T-helper 9 cell (primary cell): ENCODE measurements around the gene CSNK1G2.

Experiments
- DNase-seq: peaks from one replicate; pipeline ENCODE4 v3.0.0-alpha.2; 2020

Gene CSNK1G2

DNA sequence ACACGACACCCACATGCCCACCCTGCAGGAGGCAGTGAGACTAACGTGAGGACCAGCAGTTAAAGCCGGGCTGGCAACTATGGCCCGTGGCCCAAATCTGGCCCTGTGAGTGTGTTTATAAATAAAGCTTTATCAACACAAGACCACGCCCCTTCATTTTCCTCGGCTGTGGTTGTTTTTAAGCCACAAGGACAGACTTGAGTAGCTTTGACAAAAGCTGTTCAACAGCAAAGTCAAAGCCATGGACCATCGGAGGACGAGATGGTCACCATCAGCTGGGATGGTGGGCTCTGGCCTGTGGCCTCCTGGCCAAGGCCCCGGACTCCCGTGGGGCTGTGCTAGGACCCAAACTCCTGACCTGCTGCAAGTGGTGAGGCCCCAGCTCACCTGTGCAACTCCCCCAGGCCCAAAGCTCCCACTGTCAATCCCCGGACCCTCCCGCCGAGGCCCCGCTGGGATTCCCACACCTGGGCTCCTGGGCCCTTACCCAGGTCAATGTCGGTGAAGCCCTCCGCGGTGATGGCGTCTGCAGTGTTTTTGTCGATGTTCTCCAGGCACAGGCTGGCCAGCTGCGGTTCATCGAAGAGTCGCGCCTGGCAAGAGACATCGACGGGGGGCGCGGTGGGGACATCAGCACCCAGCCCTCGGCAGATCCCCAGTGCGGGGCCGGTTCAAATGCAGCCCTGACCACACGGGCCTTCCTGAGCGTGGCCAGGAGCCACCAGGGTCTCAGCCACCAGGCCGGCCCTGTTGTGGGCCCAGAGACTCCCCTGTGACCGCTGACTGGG is 49.5 kb downstream of the CSNK1G2 start:
- DNase-seq: no peak

DNA sequence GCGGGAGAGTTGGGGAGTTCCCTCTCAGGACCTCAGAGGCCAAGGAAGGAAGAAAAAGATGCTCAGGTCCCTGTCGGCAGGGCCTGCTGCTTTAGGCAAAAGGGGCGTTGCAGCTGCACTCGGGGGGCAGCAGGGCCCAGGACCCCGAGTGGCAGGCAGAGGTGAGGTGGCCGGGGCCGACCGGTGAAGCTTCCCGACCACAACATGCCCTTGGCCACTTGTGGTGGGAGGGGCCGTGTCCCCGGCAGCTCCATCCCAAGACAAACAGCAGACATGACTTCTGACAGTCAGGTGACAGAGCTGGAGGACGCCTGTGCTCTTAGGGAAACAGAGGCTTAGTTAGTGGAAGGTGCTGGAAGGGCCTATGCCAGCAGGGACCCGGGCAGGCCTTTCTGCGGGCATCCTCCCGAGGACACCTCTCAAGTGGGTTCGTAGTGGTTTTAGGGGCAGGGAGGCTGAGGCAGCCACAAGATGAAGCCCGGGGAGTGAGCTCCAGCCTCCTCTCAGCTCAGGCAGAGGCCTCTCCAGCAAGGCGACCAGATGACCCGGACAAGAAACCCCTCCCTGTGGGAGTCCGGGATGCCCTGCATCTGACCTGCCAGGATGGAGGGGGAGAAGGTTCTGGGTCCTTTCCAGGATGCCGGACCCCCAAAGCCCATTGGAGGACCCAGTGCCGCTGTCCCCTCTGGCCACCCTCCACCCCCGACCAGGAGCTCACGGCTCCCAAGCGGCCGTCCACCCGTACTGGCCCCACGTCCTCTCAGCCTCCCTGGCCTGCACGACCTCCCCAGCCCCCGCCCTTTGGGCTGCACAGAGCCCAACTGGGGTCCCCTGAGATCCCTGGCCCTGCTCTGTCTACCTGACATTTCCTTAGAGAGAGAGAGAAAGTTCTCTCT is 50.3 kb downstream of the CSNK1G2 start:
- DNase-seq: no peak

DNA sequence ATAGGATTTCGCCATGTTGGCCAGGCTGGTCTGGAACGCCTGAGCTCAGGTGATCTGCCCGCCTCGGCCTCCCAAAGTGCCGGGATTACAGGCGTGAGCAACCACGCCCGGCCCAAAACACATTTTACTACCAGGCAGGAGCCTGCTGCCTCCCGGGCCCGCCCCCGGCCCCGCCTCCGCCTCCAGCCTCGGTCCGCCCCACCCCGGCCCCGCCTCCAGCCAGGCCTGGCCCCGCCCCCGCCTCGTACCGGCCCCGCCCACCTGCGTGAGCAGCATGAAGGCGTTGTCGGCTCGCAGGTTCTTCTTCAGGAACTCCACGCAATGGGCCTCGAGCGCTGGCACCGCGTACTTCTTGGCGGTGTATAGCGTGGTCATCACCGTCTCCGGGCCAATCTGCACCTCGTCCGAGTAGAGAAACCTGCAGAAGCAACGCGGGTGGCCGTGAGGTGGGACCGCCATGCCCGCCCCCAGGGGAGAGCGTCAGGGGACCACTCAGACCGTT is 51.8 kb downstream of the CSNK1G2 start:
- DNase-seq: no peak

DNA sequence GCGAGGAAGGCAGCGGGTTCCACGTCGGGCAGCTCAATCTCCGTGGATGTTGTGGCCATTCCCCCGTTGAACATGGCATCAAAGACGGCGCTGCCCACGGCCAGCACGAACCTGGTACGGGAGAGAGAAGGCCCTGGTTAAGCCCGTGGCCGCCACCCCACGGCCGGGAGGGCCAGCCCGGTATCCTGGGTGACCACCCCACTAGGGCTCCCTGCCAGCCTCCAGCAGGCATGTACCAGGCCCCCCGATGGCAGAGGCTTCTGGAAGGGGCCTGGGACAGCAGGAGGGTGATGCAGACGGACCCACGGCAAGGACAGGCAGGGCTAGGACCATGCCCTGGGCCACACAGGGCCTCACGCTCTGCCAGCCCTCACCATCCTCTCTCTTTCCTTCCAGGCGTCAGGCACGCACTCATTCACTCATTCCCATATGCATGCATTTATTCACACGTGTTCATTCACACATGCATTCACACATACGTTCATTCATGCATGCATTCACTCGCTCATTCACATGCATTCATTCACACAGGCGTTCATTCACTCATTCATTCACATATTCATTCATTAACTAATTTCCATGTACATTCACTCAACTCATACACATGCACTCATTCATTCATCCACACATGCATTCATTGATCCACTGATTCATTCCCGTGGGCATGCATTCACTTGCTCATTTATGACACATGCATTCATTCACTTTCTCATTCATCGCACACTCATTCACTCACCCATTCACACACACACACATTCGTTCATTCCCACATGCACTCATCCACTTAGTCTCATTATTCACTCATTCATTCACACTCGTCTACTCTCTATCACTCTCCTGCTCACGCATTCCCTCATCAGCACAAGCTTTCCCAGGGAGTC is 56.6 kb downstream of the CSNK1G2 start:
- no peak for DNase-seq

DNA sequence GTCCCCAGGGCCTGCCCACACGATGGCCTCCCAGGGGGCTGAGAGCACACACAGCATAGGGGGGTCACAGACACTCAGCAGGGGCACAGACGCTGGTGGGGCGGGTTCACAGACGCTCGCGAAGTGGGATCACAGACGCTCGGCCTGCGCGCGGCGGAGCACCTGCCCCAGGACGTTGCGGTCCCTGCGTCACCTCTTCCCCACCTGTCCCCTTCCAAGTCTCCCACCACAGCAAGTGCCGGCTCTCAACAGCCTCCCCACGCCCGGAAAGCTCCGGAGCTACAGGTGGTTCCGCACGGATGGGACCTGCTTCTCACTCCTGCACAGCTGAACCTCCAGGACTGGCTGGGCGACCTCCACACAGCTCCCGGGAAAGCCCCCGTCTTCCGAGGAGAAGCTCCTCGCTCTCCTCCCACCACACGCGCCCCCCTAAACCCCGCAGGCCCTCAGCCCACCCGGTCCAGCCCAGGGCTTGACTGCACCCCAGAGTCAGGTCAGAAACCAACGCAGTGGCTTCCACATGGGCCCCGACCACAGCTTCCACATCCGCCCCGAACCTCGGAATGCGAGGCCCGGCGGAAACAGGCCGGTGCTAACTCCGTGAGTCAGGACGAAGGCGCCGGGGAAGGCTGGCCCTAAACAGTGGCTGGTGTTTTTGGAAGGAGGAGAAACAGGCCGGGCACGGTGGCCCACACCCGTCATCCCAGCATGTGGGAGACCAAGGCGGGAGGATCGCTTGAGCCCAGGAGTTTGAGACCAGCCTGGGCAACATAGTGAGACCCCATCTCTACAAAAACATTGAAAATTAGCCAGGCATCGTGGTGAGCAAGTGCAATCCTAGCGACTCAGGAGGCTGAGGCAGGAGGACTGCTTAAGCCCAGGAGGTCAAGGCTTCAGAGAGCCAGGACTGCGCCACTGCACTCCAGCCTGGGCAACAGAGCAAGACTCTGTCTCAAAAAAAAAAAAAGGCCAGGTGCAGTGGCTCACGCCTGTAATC is 58.0 kb downstream of the CSNK1G2 start:
- no peak for DNase-seq

DNA sequence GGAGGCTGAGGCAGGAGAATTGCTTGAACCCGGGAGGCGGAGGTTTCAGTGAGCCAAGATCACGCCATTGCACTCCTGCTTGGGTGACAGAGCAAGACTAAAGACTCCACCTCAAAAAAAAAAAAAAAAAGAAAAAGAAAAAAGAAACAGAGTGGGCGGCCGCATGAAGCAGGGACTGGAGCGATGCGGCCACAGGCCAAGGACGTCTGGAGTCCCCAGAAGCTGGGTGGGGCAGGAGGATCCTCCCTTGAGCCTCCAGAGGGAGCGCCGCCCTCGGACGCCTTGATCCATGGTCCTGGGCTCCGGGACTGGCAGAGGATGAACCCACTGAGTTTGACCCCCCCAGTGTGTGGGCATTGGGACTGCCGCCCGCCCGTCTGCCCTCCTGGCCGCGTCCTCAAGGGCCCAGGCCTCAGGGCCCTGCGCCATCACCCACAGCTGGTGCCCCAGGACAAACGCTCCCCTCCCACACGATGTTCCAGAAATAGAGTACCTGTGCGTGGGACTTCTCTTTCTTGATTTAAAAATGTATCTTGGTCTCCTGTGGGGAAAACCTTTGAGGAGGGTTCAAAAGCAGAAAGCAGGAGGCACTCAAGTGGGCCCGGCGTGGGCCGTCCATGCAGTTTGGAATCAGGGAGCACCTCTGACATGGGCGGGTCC is 59.0 kb downstream of the CSNK1G2 start:
- no peak for DNase-seq

DNA sequence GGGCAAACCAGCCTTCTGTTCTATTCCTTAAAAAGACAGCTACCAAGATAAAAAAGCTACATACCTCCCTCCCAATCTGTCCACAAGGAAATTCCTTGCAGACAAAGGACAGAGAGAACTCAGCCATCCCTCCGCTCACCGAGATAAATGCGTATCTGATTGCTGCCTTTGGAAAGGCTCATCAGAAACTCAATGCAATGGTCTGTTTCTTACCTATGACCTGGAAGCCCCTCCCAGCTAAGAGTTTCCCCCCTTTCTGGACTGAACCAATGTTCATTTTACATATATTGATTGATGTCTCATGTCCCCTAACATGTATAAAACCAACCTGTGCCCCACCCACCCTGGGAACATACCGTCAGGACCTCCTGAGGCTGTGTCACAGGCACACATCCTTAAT is 62.9 kb downstream of the CSNK1G2 start:
- DNase-seq: no peak

DNA sequence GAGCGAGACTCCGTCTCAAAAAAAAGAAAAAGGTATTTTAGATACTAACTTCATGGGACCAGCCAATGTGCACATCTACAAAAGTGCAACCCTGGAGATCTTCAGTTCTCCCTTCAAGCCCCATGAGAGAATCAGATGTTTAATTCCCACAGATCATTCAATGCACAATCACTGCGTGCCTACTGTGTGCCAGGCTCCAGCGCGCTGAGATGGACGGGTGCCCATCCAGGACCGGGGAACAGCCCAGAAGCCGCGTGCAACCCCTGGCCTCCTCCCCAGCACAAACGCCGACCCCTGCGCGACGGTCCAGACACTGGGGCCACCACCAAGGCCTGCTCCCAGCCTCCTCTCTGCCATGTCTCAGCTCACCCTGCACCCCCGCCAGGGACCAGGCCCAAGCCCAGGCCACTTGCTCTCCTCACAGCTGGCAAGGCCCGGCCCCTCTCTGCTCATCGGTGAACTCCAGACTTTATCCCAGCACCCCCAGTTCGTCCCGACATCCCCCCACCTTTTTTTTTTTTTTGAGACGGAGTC is 69.2 kb downstream of the CSNK1G2 start:
- no peak for DNase-seq

DNA sequence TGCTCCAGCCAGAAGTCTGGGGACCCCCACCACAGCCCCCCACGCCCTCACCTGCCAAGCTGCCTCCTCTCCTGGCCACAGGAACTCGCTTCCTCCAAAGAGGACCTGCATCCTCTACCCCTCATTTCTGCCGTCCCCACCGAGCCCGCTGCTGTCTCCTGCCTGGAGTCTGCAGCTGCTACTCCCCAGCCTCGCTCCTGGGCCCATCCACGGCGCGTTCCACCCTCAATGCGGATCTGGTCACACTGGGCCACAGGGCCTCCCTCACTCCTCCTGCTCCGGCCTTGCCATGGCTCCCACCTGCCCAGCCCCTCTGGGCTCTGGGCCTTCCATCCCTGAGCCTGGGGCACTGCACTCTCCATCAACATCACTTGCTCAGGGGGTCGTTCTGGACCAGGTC is 70.2 kb downstream of the CSNK1G2 start:
- no peak for DNase-seq

DNA sequence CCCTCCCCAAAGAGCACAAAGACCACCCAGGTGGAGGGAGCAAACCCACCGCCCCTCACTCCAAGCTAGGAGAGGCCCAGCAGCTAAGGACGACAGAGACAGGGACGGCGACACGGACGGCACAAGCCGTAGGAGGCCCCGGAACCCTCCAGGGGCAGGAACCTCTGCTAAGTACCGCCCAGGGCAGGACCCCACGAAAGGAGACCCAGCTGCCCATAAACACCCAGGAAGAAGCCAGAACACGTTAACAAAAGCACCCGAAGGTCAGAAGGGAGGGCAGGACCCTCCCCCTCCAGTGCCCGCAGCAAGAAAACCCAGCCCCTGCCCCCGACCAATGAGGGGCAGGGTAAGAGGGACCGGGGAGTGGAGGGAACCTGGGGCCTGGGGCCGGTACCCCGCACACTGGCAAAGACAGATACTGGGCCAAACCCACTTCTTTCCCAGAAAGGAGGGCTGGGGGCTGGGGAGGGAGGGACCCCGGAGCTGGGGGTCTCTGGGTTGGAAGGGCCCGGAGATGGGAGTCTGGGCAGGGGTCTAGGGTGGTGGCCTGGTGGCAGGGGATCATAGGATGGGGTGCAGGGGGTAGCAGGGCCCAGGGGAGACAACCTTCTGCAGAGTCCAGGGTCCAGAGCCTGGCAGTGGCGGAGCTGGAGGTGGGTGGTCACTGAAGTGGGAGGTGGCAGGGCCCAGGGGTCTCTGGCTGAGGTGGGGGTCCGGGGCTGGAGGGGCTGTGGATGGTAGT is 72.1 kb downstream of the CSNK1G2 start:
- DNase-seq: no peak

DNA sequence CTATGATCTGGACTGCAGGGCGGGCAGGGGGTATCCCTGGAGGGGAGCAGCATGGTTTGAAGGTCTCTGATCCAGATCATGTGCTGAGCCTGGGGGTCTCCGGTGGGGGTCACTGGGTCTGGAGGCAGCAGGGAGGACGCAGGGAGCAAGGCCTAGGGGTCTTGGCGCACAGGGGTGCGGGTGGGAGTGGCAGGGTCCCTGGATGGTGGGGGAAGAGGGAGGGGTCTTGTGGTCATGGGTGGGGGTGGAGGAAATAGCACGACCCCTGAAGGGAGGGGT is 72.7 kb downstream of the CSNK1G2 start:
- no peak for DNase-seq

DNA sequence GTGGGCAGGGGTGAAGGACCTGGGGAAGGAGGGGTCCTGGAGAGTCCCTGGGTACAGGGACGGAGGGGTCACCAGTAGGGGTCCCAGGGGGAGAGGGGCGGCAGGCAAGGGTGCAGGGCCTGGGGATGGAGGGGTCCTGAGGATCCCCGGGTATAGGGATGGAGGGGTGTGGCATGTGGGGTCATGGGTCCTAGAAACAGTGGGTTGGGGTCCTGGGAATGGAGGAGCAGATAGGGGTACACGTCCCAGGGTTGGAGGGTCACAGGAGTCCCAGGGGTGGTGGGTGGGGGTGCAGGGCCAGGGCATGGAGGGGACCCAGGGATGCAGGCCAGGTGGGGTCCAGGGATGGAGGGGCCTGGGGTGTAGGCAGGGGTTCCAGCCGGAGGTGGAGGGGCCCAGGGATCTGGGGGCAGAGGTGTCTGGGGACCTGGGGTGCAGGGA is 73.2 kb downstream of the CSNK1G2 start:
- DNase-seq: no peak

DNA sequence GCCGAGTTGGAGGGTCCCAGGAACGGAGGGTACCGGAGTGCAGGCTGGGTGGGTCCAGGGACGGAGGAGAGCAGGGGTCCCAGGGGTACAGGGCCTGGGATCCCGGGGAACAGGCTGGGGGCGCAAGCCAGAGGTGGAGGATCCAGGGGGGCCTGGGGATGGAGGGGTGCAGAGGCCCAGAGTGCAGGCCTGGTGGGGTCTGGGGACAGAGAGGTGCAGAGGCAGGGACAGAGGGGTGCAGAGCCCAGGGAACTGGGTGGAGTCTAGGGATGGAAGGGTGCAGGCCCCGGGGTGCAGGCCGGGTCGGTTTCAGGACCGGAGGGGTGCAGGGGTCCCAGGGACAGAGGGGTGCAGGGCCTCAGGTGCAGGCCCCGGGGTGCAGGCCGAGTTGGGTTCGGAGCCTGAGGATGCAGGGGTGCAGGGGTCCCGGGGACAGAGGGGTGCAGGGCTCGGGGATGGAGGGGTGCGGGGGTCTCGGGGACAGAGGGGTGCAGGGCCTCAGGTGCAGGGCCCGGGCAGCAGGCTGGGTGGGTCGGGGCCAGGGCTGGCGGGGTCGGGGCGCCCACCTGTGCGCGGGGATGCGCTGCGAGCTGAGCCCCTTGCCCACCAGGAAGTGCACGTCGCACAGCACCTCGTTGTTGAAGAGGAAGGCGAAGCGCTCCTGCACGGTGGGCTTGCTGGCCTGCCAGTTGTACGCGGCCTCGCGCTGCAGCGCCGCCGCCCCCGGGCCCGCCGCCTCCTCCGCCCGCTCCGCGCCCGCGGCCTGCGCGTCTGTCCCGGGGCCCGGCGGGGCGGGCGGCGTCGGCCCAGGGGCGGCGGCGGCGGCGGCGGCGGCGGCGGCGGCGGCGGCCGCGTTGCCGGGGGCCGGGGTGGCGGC is 74.0 kb downstream of the CSNK1G2 start:
- DNase-seq: no peak

DNA sequence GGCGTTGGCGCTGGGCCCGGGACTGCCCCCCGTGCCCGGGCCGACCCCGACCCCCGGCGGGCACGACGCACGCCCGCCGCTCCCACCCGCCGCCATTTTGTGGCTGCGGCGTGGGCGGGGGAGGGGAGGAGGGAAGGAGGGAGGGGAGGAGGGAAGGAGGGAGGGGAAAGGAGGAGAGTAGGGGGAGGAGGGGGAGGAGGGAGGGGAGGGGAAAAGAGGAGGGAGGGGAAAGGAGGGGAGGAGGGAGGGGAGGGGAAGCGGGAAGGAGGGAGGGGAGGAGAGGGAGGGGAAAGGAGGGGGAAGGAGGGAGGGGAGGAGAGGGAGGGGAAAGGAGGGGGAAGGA is 74.6 kb downstream of the CSNK1G2 start, which contains the start of gene BTBD2:
Gene BTBD2, minus strand, starts transcription at position 107 of the 343 bp plus-strand sequence. Its CDS starts 11 bp downstream, at position 96.
- DNase-seq: peak; percentile 43

DNA sequence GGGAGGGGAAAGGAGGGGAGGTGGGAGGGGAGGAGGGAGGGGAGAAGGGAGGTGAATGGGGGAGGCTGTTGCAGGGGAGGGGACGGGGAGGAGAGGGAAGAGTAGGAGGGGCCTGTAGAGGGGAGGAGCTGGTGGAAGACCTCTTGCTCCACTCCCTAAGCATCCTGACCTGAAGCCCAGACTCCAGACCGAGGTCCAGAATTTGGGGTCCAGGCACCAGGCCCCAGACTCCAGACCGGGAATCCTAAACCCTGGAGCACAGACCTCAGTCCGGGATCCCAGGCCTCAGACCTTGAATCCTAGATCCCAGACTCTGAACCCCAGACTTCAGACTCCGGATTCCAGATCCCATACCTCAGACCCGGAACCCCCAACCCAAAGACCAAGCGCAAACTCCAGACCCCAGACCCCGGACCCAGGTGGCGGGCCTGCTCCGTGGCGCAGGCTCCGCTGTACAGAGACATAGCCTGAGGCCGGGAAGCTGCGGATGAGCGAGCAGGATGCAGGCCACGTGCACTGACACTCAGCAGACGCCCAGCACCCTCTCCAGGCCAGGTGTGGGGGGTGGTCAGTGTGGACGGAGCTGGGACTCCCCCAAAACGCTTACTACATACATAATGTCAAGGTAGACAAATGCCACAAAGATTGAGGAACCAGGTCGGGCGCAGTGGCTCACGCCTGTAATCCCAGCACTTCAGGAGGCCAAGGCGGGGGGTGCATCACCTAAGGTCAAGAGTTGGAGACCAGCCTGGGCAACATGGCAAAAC is 75.3 kb downstream of the CSNK1G2 start:
- DNase-seq: peak; percentile 40

DNA sequence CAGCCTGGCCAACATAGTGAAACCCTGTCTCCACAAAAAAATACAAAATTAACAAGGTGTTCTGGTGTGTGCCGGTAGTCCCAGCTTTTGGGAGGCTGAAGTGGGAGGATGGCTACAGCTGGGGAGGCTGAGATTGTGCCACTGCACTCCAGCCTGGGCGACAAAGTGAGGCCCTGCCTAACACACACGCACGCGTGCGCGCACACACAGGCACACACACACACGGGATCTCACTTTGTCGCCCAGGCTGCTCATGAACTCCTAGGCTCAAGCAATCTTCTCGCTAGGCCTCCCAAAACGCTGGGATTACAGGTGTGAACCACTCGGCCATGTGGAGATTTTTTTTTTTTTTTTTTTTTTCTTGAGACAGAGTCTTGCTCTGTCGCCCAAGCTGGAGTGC is 77.8 kb downstream of the CSNK1G2 start:
- no peak for DNase-seq

DNA sequence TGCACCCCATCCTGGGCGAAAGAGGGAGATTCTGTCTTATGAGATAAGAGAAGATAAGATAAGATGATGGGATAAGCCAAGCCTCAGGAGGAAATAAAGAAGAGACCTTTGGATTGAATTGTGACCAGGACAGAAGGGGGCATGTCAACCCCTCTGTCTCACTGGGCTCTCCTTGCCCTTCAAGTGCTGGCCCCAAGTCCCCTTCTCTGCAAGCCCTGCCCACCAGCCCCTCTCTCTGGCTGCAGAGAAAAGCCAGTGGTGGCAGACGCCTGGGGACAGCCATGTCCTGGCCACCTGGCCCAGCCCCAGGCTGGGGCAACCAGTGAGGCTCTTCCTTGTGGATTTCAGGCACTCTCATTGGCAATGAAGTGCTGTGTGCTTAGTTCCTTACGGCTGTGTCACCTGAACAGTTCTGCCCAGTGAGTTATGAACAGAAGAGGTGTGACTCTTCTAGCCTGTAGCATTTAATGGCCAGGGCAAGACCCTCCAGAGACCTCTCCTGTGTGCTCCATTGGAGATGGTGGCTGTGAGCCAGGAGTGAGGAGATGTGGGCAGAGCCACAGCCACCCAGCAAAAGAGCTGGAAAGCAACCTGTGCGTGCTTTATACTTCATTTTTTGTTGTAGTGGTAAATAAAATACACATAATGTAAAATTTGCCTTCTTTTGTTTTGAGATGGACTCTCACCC is 80.6 kb downstream of the CSNK1G2 start:
- DNase-seq: no peak

DNA sequence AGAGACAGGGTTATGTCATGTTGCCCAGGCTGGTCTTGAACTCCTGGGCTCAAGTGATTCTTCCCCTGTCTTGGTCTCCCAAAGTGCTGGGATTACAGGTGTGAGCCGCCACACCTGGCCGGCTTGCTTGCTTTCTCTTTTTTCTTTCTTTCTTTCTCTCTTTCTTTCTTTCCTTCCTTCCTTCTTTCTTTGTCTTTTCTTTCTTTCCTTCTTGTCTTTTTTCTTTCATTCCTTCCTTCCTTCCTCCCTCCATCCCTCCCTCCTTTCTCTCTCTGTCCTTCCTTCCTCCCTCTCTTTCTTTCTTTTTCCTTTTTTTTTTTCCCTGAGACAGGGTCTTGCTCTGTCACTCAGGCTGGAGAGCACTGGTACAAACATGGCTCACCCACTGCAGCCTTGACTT is 81.3 kb downstream of the CSNK1G2 start:
- DNase-seq: no peak
